Gastrocnemius medialis (tissue), 4 donors: ENCODE results near the gene HIVEP3. TPM values are rescaled to one million over a fixed set of nuclear protein-coding genes. Genes with fewer than 3 reads are reported as not detected.
"Not testable (repeated sequence)": the region's sequence is repeated elsewhere in the genome, so short reads cannot be mapped to it uniquely, and the experiment has no call there.

ENCODE experiments used
- ATAC-seq, 2 donors: fragments of 150-250 bp; one replicate each; pipeline ENCODE4 v1.9.1; 2016
- DNase-seq, 2 donors: peaks; one replicate each; pipeline ENCODE4 v3.0.0-alpha.2; 2019
- H3K27ac ChIP-seq, 4 donors: fragments of 200-600 bp; sonication (generic); 1 replicate in 1 of 4; 2 replicates in 3 of 4; pipeline ENCODE4 v1.5.1; 2016 to 2018; ENCODE audit warnings: mild to moderate bottlenecking in 2 of 4, moderate library complexity in 1 of 4
- H3K27me3 ChIP-seq, 3 donors: fragments of 200-600 bp; sonication (generic) in 2 of 3; 1 replicate in 1 of 3; 2 replicates in 2 of 3; pipeline versions ENCODE4 v1.5.1 to v1.6.0; 2016 to 2019; ENCODE audit warnings: mild to moderate bottlenecking in 1 of 3, moderate library complexity in 1 of 3
- H3K36me3 ChIP-seq, 2 donors: fragments of 200-600 bp; sonication (generic) in 1 of 2; one replicate each; pipeline ENCODE4 v1.5.1; 2017 to 2018
- H3K4me1 ChIP-seq, 2 donors: fragments of 200-600 bp; sonication (generic) in 1 of 2; one replicate each; pipeline ENCODE4 v1.5.1; 2016 to 2017; ENCODE audit warnings: mild to moderate bottlenecking in 2 of 2
- H3K4me3 ChIP-seq, 4 donors: fragments of 200-600 bp; sonication (generic) in 3 of 4; 1 replicate in 1 of 4; 2 replicates in 3 of 4; pipeline ENCODE4 v1.5.1; 2016 to 2019; ENCODE audit warnings: mild to moderate bottlenecking in 2 of 4
- H3K9me3 ChIP-seq, 3 donors: fragments of 200-600 bp; sonication (generic) in 2 of 3; 1 replicate in 1 of 3; 2 replicates in 2 of 3; pipeline ENCODE4 v1.5.1; 2016 to 2019
- POLR2A ChIP-seq, 2 donors: fragments of 450-650 bp; IDR thresholded peaks; one replicate each; pipeline ENCODE4 v1.6.1; 2017; ENCODE audit warnings: antibody characterized with exemption in 2 of 2, mild to moderate bottlenecking in 2 of 2, moderate library complexity in 2 of 2
- in situ Hi-C, 4 donors: fragments of 200-750 bp; cut with MboI; loops; one replicate each; pipeline versions ENCODE4 v1.15.0 to v1.8.0; 2017; ENCODE audit warnings: low sequenced_read_pairs in 4 of 4
- intact Hi-C: fragments of 100-400 bp; cut with DNase I; formaldehyde crosslinking; loops from one replicate; pipeline ENCODE4 v1.15.1; 2023; ENCODE audit warnings: low total_unique reads
- total RNA-seq, 4 donors: library from RNA; depleted of rRNA; stranded (reverse); fragments of >200 nt; gene quantifications; one replicate each; pipeline versions ENCODE4 v1.1.0 to v1.2.3, GENCODE V29; 2016
- TF ChIP-seq, protein P1 (sequence below), 5 experiments: fragments of 450-650 bp in 3 of 5; fragments of 200-600 bp in 2 of 5; sonication (generic) in 2 of 5; IDR thresholded peaks in 4 of 5; conservative IDR thresholded peaks in 1 of 5; 1 replicate in 4 of 5; 2 replicates in 1 of 5; pipeline ENCODE4 v1.5.1; 2016 to 2019; ENCODE audit warnings: antibody characterized with exemption in 5 of 5, mild to moderate bottlenecking in 3 of 5, moderate library complexity in 3 of 5

Gene HIVEP3
- total RNA-seq, 4 donors from 2014 or later: 0.80 to 1.8 (median 1.3) TPM

DNA sequence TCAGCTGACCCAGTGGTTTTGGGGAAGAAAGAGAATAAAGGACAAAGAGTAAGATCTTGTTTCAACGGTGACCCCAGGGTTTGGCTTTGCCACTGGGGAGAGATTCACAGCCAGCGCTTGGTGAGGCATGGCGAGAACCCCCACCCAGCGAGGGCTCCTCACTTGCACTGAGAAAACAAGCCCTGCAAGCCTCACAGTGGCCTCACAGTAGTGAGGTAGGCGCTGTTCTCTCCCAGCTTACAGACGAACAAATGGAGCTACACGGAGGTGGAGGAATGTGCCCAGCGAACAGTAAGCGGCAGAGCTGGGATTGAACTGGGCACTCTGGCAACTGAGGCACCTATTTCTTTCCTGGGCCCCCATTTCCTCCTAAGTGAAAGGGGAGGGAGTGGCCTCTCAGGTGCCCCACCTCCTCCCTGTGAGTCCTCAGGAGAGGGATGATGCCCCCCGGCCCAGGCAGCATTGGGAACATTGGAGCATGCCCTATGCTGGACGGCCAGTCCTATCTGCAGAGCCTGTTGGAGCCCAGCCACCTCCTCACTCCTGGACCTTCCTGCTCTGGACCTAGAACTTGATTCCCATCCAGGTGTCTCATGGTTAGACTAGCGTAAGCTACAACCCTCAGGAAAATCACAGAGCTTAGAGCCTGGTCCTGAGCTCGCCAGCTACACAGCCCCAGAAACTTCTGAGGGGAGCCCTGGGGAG lies 360.8 kb downstream of the HIVEP3 start:
- Histone ChIP-seq H3K9me3 (no peaks in the 10 kb centered on the region), H3K27ac (peak overlapping the region; percentile 76 to 83 (median 78)), H3K4me1 (peaks cover 17 to 21% of the 10 kb centered on the region in 2 donors), H3K36me3 (no peaks in the 10 kb centered on the region), H3K27me3 (no peaks in the 10 kb centered on the region), H3K4me3 (no peak overlapping the region)
- in situ Hi-C loops (no loop called here), intact Hi-C loops (loop anchor here (1.0 to 5.0 kb wide), 2 partner anchors 20 to 399 kb away; no protein-coding TSS in a partner anchor)
- TF ChIP-seq, protein P1, sequence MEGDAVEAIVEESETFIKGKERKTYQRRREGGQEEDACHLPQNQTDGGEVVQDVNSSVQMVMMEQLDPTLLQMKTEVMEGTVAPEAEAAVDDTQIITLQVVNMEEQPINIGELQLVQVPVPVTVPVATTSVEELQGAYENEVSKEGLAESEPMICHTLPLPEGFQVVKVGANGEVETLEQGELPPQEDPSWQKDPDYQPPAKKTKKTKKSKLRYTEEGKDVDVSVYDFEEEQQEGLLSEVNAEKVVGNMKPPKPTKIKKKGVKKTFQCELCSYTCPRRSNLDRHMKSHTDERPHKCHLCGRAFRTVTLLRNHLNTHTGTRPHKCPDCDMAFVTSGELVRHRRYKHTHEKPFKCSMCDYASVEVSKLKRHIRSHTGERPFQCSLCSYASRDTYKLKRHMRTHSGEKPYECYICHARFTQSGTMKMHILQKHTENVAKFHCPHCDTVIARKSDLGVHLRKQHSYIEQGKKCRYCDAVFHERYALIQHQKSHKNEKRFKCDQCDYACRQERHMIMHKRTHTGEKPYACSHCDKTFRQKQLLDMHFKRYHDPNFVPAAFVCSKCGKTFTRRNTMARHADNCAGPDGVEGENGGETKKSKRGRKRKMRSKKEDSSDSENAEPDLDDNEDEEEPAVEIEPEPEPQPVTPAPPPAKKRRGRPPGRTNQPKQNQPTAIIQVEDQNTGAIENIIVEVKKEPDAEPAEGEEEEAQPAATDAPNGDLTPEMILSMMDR (IDR thresholded peaks at IDR 0.05 in 4 of 5, conservative IDR thresholded peaks at IDR 0.05 in 1 of 5): no peak
- TF ChIP-seq POLR2A (IDR thresholded peaks at IDR 0.05): no peak
- ATAC-seq (peak; percentile 19 to 21), DNase-seq (no peak)

DNA sequence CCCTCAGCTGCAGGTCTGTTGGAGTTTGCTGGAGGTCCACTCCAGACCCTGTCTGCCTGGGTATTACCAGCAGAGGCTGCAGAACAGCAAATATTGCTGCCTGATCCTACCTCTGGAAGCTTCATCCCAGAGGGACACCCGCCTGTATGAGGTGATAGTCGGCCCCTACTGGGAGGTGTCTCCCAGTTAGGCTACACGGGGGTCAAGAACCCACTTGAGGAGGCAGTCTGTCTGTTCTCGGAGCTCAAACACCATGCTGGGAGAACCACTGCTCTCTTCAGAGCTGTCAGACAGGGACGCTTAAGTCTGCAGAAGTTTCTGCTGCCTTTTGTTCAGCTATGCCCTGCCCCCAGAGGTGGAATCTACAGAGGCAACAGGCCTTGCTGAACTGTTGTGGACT lies 364.0 kb downstream of the HIVEP3 start:
- in situ Hi-C loops, H3K36me3 ChIP-seq, H3K27me3 ChIP-seq, DNase-seq, H3K9me3 ChIP-seq, ATAC-seq, H3K27ac ChIP-seq, H3K4me3 ChIP-seq: not testable (repeated sequence)
- intact Hi-C loops: loop anchor here (5.0 kb wide), 1 partner anchor 403 kb away; no protein-coding TSS in a partner anchor
- peaks cover 16 to 18% of the 10 kb centered on the region in 2 donors for H3K4me1 ChIP-seq

DNA sequence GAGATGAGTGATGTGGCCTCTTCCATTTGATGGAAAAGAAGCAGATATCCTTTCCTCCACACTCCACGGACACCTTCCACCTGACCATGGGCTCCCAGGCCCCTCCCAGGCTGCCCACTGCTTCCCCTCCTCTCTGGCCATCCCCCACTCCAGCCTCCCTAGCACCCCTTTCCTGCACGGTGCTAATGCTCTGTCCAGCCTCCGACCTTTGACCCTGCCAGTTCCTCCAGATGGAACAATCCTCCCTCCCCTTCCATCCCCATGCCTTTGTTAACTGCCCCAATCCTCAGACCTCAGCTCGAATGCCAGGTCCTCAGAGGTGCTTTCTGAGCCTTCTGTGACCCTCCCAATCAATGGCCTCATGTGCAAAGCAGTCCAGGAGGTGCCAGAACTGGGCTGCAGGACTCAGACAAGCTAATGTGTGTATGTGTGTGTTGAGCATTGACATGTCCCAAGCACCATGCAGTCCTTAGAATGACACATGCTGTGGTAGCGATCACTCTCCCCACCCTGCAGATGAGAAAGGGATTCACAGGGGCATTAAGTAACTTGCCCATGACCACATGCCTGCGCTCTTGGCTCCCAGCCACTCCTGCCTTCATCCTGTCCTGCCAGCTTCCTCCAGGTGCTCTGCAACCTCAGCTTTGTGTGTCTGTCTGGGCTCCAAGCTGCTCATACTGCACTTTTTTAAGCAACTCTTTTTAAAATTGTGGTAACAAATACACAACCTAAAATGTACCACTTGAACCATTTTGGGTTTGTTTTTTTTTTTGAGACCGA lies 370.8 kb downstream of the HIVEP3 start:
- no peaks in the 10 kb centered on the region for H3K4me1 ChIP-seq
- peak in 1 of 2 donors; percentile 21 for ATAC-seq
- no peak overlapping the region for H3K4me3 ChIP-seq
- no peak overlapping the region for H3K27ac ChIP-seq
- no peaks in the 10 kb centered on the region for H3K36me3 ChIP-seq
- no peaks in the 10 kb centered on the region for H3K9me3 ChIP-seq
- in situ Hi-C loops (no loop called here), intact Hi-C loops (no loop called here)
- no peaks in the 10 kb centered on the region for H3K27me3 ChIP-seq
- TF ChIP-seq POLR2A (IDR thresholded peaks at IDR 0.05): no peak
- TF ChIP-seq, protein P1 (IDR thresholded peaks at IDR 0.05 in 4 of 5, conservative IDR thresholded peaks at IDR 0.05 in 1 of 5): no peak
- no peak for DNase-seq

DNA sequence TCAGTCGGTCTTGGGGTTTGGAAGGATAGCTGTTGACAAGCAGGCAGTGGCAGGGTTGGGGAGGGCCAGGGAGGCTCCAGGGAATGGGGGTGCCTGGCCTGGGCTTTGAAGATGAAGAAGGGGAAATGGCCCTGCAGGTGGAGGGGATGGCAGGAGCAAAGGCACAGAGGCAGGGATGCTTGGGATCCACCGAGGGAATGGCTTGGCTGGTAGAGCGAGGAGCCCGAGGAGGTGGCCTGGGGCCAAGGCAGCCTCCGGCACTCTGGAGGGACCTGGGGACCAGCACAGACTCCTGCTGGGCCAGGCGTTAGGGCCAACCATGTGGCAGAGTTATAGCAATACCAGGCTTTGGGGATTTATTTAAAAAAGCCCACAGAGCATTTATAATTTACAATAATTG lies 371.4 kb downstream of the HIVEP3 start:
- no peak for TF ChIP-seq POLR2A (IDR thresholded peaks at IDR 0.05)
- TF ChIP-seq, protein P1 (IDR thresholded peaks at IDR 0.05 in 4 of 5, conservative IDR thresholded peaks at IDR 0.05 in 1 of 5): no peak
- H3K9me3 ChIP-seq: no peaks in the 10 kb centered on the region
- H3K27me3 ChIP-seq: no peaks in the 10 kb centered on the region
- intact Hi-C loops: no loop called here
- no peaks in the 10 kb centered on the region for H3K4me1 ChIP-seq
- DNase-seq (no peak), ATAC-seq (no peak)
- no peaks in the 10 kb centered on the region for H3K36me3 ChIP-seq
- H3K4me3 ChIP-seq: no peak overlapping the region
- in situ Hi-C loops: no loop called here
- no peak overlapping the region for H3K27ac ChIP-seq

DNA sequence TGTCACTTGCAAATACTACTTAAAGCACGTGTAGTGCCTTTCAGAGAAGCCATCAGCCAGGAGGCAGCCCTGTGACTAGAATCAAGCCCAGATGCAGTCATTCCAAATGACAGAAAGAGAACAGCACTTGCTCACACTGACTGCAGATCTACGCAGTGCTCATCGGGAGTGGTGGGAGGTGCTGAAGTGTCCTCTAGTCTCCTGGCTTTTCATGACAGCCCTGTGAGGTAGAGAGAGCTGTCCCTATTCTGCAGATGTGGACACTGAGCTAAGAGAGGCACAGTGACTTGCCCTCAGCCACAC lies 371.9 kb downstream of the HIVEP3 start:
- Histone ChIP-seq H3K4me1 (no peaks in the 10 kb centered on the region), H3K27me3 (no peaks in the 10 kb centered on the region), H3K27ac (no peak overlapping the region), H3K9me3 (no peaks in the 10 kb centered on the region), H3K4me3 (no peak overlapping the region), H3K36me3 (no peaks in the 10 kb centered on the region)
- in situ Hi-C loops: no loop called here
- TF ChIP-seq, protein P1 (IDR thresholded peaks at IDR 0.05 in 4 of 5, conservative IDR thresholded peaks at IDR 0.05 in 1 of 5): no peak
- no peak for TF ChIP-seq POLR2A (IDR thresholded peaks at IDR 0.05)
- no peak for ATAC-seq
- intact Hi-C loops: no loop called here
- DNase-seq: no peak
